Left ventricle myocardium superior (tissue), 1 donor: ENCODE results near the gene HIVEP1. TPM values are rescaled to one million over a fixed set of nuclear protein-coding genes. Genes with fewer than 3 reads are reported as not detected.

Experiments
- ATAC-seq: fragments of 200-7000 bp; cut with Tn5 transposase; one replicate; pipeline ENCODE4 v1.9.1; 2020; ENCODE audit warnings: mild to moderate bottlenecking, moderate library complexity
- DNase-seq: peaks from one replicate; pipeline ENCODE4 v3.0.0-alpha.2; 2020
- intact Hi-C: fragments of 100-400 bp; cut with micrococcal nuclease; formaldehyde crosslinking; loops from one replicate; pipeline ENCODE4 v1.11.0; 2022
- total RNA-seq: library from RNA; stranded (reverse); fragmentation: NEBNext Ultra II Directional; extraction: Animal tissue kit (Norgen Biotek cat#: 25700); gene quantifications from one replicate; pipeline ENCODE4 v1.2.1, GENCODE V29; 2021
- donor health status: DM: no; HTN: yes; CAD: no; lungs with severe emphysema.

Gene HIVEP1
- total RNA-seq, 1 donor from 2014 or later = 13.4 TPM

DNA sequence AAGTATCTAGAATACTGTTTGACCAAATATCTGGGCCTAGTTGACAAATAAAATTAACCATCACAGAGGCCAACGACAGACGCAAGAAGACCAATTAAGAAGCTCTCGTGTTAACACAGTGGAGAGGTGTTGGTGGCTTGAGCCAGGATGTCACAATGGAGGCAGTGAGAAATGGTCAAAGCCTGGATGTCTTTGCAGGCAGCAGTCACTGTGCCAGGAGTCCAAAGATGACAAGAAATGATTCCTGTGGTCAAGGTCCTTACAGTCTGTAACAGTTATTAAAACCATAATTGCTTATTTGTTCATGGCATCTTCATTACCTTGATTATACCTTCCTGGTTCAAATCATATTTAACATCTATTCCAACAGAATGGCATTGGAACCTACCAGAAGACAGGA, 186.7 kb downstream of the HIVEP1 start:
- no peak for DNase-seq
- no peak for ATAC-seq
- intact Hi-C loops = no loop called here

GRCh38 chr6:12200015-12200564, 188.0 kb downstream of the HIVEP1 start:
- ATAC-seq = no peak
- intact Hi-C loops = no loop called here
- no peak for DNase-seq

DNA sequence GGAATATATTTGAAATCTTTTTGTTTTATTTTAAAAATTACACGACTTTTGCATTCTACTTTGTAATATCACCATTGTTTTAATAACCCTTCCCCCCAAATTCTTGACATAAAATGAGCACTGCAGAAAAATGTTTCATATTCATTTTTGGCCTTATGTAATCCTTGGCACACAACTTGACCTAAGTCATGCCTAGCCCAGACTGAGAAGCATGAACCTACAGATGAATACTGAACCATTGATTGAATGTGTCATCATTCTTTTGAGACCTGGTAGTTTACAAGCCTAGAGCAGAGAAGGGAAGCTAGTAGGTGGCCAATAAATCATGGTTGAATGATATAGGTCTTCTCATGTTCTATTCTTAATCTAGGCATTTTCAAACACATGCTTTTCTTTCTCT, 188.6 kb downstream of the HIVEP1 start:
- ATAC-seq (no peak), DNase-seq (no peak)
- intact Hi-C loops = no loop called here

- ATAC-seq (no peak), DNase-seq (no peak)
- intact Hi-C loops = no loop called here
These were observed 190.9 kb downstream of the HIVEP1 start for GRCh38 chr6:12203001-12203400.

DNA sequence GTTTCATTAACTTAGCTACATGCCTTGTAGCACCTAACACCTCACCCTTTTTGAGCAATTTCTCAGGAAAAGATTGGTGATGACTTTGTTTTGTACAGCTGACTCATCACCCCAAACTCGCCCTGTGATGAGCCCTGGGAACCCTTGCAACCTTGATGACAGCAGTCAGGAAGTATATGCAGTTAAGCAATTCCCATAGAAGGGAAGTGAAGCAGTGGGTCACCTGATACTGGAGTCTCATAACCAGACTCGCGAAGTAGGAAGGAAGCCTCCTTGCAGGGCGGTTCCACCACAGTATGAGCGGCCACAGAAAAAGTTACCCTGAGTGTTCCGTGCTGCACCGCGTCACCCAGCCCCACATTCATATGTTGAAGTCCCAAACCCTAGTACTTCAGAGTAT, 196.1 kb downstream of the HIVEP1 start:
- intact Hi-C loops = no loop called here
- ATAC-seq = peak; percentile 46
- no peak for DNase-seq

DNA sequence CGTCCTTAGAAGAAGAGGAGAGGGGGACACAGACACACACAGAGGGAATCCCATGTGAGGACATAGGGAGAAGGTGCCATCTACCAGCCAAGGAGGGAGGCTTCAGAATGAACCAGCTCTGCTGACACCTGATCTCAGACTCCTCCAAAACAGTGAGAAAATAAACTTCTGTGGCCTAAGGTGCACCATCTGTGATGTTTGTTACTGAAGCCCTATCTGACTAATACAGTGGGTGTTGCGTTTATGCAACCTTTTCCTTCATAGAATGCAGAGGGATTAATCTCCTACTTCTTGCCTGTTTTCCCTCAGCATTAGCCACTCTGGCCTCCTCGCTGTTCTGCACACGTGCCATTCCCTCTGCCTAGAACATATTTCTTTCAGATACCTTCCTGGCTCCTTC, 196.6 kb downstream of the HIVEP1 start:
- intact Hi-C loops = no loop called here
- no peak for ATAC-seq
- DNase-seq = no peak

Other genes starting within 250 kb of the HIVEP1 start
- gene ADTRP, start 233.5 kb upstream of the HIVEP1 start, total RNA-seq = not detected